Measurements from ENCODE around the gene LTBP2.
"Not testable (repeated sequence)": the region's sequence is repeated elsewhere in the genome, so short reads cannot be mapped to it uniquely, and the experiment has no call there.

The LTBP2 gene

GRCh38 chr14:74474376-74474775 lies 137.7 kb downstream of the LTBP2 start:
- no peak for DNase-seq

DNA sequence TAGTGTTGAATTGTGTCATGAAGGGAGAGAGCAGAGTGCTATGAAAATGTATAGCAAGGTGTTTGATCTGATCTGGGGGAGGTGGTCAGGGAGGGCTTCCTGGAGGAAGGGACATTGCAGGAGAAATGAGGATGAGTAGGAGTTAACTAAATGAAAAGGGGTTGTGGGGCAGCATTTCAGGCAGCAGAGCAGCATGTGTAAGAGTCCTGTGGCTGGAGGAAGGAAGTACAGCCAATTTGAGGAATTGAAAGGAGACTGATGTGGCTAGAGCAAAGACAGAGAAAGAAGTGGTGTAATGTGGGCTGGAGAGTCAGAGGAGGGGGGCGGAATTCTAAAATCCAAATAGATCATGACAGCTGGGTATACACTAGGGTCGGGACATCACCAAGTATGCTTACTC lies 139.4 kb downstream of the LTBP2 start:
- no peak for DNase-seq

- DNase-seq, result no peak
Measured at GRCh38 chr14:74469548-74470518, 142.2 kb downstream of the LTBP2 start.

DNA sequence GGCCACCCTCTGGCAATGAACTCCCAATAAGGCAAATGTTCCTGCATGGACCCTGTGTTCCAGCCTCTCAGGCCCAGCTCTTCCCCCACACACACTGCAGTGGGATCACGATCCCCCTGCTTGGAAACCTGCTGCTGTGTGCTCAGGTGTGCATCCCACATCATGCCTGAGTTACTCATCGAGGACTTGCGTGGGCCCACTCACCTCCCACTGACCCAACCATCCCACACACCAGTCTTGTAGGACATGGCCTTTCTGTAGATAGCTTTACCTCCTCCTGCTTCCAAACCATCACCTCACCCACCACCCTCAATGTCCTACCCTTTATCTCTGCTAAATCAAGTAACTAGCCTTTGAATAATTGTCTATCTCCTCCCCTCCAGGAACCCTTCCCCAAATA lies 143.5 kb downstream of the LTBP2 start:
- DNase-seq, result no peak

GRCh38 chr14:74465335-74465734 lies 146.7 kb downstream of the LTBP2 start:
- DNase-seq, result no peak

GRCh38 chr14:74464785-74465184 lies 147.3 kb downstream of the LTBP2 start:
- no peak for DNase-seq

GRCh38 chr14:74463697-74464096 lies 148.3 kb downstream of the LTBP2 start:
- no peak for DNase-seq

DNA sequence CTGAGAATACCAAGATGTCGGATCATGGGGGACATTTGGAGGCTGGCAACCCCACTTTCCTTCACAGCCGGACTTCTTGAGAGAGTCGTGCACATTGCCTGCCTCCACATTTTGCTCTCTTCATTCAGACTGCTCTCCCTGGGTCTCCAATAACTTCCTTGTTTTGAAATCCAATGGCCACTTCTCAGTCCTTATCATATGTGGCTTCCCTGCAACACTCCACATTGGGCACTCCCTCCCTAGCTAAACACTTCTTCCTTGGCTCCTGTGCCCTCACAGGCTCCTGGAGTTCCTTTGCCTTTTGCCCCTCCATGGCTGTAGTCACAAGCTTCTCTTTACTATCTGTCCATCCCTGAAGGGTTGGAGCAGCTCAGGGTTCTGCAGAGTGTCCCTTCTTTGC lies 149.0 kb downstream of the LTBP2 start:
- no peak for DNase-seq

GRCh38 chr14:74459976-74460375 lies 152.1 kb downstream of the LTBP2 start:
- no peak for DNase-seq

DNA sequence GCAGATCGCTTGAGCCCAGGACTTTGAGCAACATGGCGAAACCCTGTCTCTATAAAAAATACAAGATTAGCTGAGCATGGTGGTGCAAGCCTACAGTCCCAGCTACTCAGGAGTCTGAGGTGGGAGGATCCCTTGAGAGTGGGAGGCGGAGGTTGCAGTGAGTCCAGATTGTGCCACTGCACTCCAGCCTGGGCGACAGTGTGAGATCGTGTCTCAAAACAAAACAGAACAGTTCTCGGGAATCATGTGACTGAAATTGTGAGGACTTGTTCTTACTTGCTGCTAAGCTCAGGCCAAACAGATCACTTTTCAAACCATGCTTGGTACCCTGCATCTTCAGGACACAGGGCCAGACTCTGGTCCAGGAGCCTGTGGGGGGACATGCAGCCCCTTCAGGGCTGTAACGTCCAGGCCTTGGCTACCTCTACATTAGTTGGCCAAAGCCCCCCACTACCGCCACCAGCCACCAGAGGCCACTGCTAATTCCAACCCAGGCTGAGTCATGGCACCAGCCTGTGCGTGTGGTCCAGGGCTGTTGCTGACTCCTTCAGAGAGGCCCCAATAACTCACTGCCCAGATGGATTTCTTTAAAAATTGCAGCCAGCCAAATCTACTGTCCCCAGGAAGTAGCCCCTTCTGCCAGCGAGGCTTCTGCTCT lies 152.6 kb downstream of the LTBP2 start:
- DNase-seq, result peak; percentile 30

DNA sequence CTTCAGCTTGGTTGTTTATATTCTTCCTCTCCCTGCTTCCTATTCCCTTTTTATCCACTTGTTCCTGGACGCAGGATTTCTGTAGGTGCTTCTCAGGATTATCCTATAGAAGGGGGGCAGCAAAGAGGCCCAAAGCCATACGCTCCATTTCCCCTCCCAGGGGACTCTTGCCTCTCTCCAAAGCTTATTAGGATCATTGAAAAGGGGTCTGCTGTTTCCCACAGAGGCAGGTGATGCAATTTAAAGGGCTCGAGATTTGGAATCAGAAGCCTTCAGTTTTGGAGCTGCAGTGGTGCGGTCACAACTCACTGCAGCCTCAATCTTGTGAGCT lies 154.5 kb downstream of the LTBP2 start:
- DNase-seq, result no peak

DNA sequence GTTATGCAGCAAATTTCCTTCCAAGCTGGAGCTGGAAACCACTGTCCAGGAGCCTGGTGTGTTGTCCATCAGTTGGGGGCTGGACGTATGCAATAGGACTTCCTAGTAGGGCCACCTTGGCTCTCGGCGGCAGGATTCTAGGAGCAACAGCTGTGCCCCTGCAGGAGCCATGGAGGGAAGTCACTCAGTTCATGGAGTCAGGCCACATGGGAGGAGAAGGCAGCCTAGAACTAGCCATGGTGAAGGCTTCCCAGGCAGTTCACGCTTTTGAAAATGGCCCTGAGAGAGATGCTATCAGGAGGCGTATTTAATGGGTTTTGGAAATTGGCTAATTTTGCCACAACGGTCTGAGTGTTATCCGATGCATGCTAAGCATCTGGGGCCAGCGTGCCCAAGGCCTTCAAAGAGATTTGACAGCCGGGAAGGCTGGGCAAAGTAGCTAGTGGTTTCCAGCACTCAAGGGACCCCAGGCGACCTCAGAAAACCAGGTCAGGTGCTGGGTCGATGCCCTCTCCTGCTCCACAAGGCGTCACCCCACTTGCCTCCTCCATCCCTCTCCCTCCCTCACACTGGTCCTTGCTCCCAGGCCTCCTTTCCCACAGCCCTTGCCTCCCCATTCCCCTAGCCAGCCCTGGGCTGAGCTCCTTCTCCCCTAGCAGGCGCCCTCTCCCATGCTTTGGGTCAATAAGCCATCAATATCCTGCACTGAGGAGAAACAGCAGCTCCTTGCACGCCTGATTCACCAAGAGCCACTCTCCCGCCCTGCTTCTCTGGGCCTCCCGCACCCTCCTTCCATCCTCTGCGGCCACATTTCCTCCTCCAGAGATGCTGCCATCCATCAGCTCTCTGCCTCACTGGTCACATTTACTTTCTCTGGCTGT lies 155.1 kb downstream of the LTBP2 start:
- no peak for DNase-seq

GRCh38 chr14:74454397-74454796 lies 157.6 kb downstream of the LTBP2 start:
- DNase-seq, result not testable (repeated sequence)
